H1 (cell line): ENCODE data around the gene MOB3B. TPM values are rescaled to one million over a fixed set of nuclear protein-coding genes. Genes with fewer than 3 reads are reported as not detected.

Experiments
- CTCF ChIA-PET: fragments of 300-600 bp; sonication (Branson Sonifier 250); formaldehyde crosslinking; loops from one replicate; lab custom pipeline; 2021; ENCODE audit not compliant: partially characterized antibody; lab: Charles Lee
- POLR2A ChIA-PET: fragments of 300-600 bp; sonication (Branson Sonifier 250); formaldehyde crosslinking; loops from one replicate; lab custom pipeline; 2021; ENCODE audit warnings: inconsistent platforms; ENCODE audit not compliant: partially characterized antibody; lab: Charles Lee
- DNase-seq, 2 experiments: peaks; one replicate each; pipeline versions ENCODE4 v3.0.0 to v3.0.0-alpha.2; 2010 to 2022; ENCODE audit warnings: low spot score in 2 of 2, low read depth in 1 of 2, mixed read lengths in 1 of 2
- FAIRE-seq: peaks from 2 replicates; lab custom pipeline; 2011; peaks lifted over from hg19 to GRCh38; lab: Jason Lieb, UNC
- H2AFZ ChIP-seq: 2 replicates; pipeline ENCODE4 v1.8.1; 2012; ENCODE audit warnings: low read length, inconsistent platforms
- H2AK5ac ChIP-seq: 2 replicates; pipeline ENCODE4 v1.6.1; 2013; ENCODE audit warnings: low read depth, low read length
- H2BK120ac ChIP-seq: replicated peaks from 2 replicates; pipeline ENCODE3; 2013; ENCODE audit warnings: low read depth, low read length, inconsistent platforms
- H2BK12ac ChIP-seq: 2 replicates; pipeline ENCODE4 v1.6.1; 2013; ENCODE audit warnings: low read depth, low read length
- H2BK15ac ChIP-seq: 2 replicates; pipeline ENCODE4 v1.6.1; 2013; ENCODE audit warnings: low read length
- H2BK20ac ChIP-seq: 2 replicates; pipeline ENCODE4 v1.6.1; 2013; ENCODE audit warnings: low read length
- H2BK5ac ChIP-seq: 2 replicates; pipeline ENCODE4 v1.6.1; 2013; ENCODE audit warnings: low read depth, low read length
- H3K14ac ChIP-seq: 2 replicates; pipeline ENCODE4 v1.6.1; 2013; ENCODE audit warnings: inconsistent platforms; ENCODE audit not compliant: insufficient read length
- H3K18ac ChIP-seq: 2 replicates; pipeline ENCODE4 v1.6.1; 2013; ENCODE audit warnings: low read length; ENCODE audit errors: extremely low read depth
- H3K23ac ChIP-seq: 2 replicates; pipeline ENCODE4 v1.6.1; 2013; ENCODE audit warnings: inconsistent platforms; ENCODE audit not compliant: insufficient read length
- H3K23me2 ChIP-seq: 2 replicates; pipeline ENCODE4 v1.6.1; 2013; ENCODE audit warnings: low read depth, low read length
- H3K27ac ChIP-seq: 2 replicates; pipeline ENCODE4 v1.6.1; 2011; ENCODE audit warnings: low read depth, low read length, inconsistent platforms
- H3K27me3 ChIP-seq, 4 experiments: replicated peaks in 1 of 4; 1 replicate in 1 of 4; 2 replicates in 3 of 4; pipeline versions ENCODE4 v1.6.1 to v1.8.1; 2011 to 2013; ENCODE audit warnings: low read length in 3 of 4, mild to moderate bottlenecking in 3 of 4, inconsistent platforms in 2 of 4, mixed read lengths in 2 of 4, moderate library complexity in 1 of 4; ENCODE audit not compliant: control insufficient read depth in 3 of 4, insufficient read depth in 3 of 4; ENCODE audit errors: extremely low read depth in 1 of 4
- H3K36me3 ChIP-seq, 4 experiments: 2 replicates each; pipeline versions ENCODE4 v1.6.1 to v1.8.1; 2011 to 2013; ENCODE audit warnings: mild to moderate bottlenecking in 4 of 4, low read length in 3 of 4, moderate library complexity in 2 of 4, control low read depth in 1 of 4, inconsistent platforms in 1 of 4; ENCODE audit not compliant: insufficient read depth in 4 of 4, control insufficient read depth in 2 of 4
- H3K4ac ChIP-seq: replicated peaks from 2 replicates; pipeline ENCODE3; 2013; ENCODE audit warnings: low read length, low read depth, mixed read lengths, inconsistent platforms; ENCODE audit not compliant: insufficient read length
- H3K4me1 ChIP-seq, 4 experiments: replicated peaks in 1 of 4; 1 replicate in 1 of 4; 2 replicates in 3 of 4; pipeline versions ENCODE4 v1.6.1 to v1.8.1; 2011 to 2013; ENCODE audit warnings: low read length in 3 of 4, inconsistent platforms in 2 of 4, mixed read lengths in 1 of 4; ENCODE audit not compliant: insufficient read depth in 4 of 4, control insufficient read depth in 3 of 4
- H3K4me2 ChIP-seq, 2 experiments: 2 replicates each; pipeline versions ENCODE4 v1.6.1 to v1.8.1; 2011 to 2013; ENCODE audit warnings: low read depth in 2 of 2, low read length in 2 of 2, control low read depth in 1 of 2, inconsistent platforms in 1 of 2, mild to moderate bottlenecking in 1 of 2; ENCODE audit not compliant: insufficient read depth in 1 of 2
- H3K4me3 ChIP-seq, 4 experiments: fragments of 200-600, 300-600 bp in 1 of 4; sonication (generic), shearing (Covaris generic), sonication (Bioruptor Twin) in 1 of 4; 2 replicates each; pipeline versions ENCODE4 v1.5.1 to v1.8.1; 2011 to 2016; ENCODE audit warnings: low read length in 4 of 4, low read depth in 3 of 4, control low read depth in 2 of 4, inconsistent platforms in 2 of 4, mild to moderate bottlenecking in 2 of 4, mixed read lengths in 1 of 4, moderate library complexity in 1 of 4; ENCODE audit not compliant: insufficient read depth in 2 of 4; ENCODE audit errors: extremely low read depth in 1 of 4
- H3K56ac ChIP-seq: replicated peaks from 2 replicates; pipeline ENCODE3; 2013; ENCODE audit warnings: low read depth, mild to moderate bottlenecking, mixed read lengths, low read length, inconsistent platforms; ENCODE audit not compliant: insufficient read length
- H3K79me1 ChIP-seq: 2 replicates; pipeline ENCODE4 v1.6.1; 2013; ENCODE audit warnings: low read depth, low read length, control low read depth
- H3K79me2 ChIP-seq, 2 experiments: 2 replicates each; pipeline versions ENCODE4 v1.6.1 to v1.8.1; 2012 to 2013; ENCODE audit warnings: low read length in 2 of 2, mild to moderate bottlenecking in 2 of 2, inconsistent platforms in 1 of 2; ENCODE audit not compliant: insufficient read depth in 2 of 2, control insufficient read depth in 1 of 2
- H3K9ac ChIP-seq, 4 experiments: replicated peaks in 1 of 4; 1 replicate in 1 of 4; 2 replicates in 3 of 4; pipeline versions ENCODE4 v1.6.1 to v1.8.1; 2011 to 2013; ENCODE audit warnings: low read depth in 3 of 4, low read length in 3 of 4, control low read depth in 2 of 4, mild to moderate bottlenecking in 2 of 4, moderate library complexity in 2 of 4, inconsistent platforms in 1 of 4; ENCODE audit errors: extremely low read depth in 1 of 4
- H3K9me3 ChIP-seq, 2 experiments: 2 replicates each; pipeline versions ENCODE4 v1.6.1 to v1.8.1; 2012 to 2013; ENCODE audit warnings: mild to moderate bottlenecking in 2 of 2, moderate library complexity in 2 of 2, control low read depth in 1 of 2, inconsistent platforms in 1 of 2, low read depth in 1 of 2, low read length in 1 of 2, mixed read lengths in 1 of 2; ENCODE audit not compliant: insufficient read depth in 2 of 2
- H4K20me1 ChIP-seq, 2 experiments: replicated peaks in 1 of 2; 2 replicates each; pipeline versions ENCODE3 to v1.8.1; 2011 to 2013; ENCODE audit warnings: inconsistent platforms in 2 of 2, low read length in 2 of 2, mild to moderate bottlenecking in 1 of 2; ENCODE audit not compliant: insufficient read depth in 2 of 2, control insufficient read depth in 1 of 2
- H4K5ac ChIP-seq: 2 replicates; pipeline ENCODE4 v1.6.1; 2013; ENCODE audit warnings: low read length, low read depth, mixed read lengths, inconsistent platforms; ENCODE audit not compliant: insufficient read length
- H4K8ac ChIP-seq: 2 replicates; pipeline ENCODE4 v1.8.0; 2013; ENCODE audit warnings: mild to moderate bottlenecking, moderate library complexity, low read length, inconsistent platforms; ENCODE audit not compliant: insufficient read depth; ENCODE audit errors: extremely low read depth
- H4K91ac ChIP-seq: replicated peaks from 2 replicates; pipeline ENCODE3; 2013; ENCODE audit warnings: low read length, mixed read lengths, inconsistent platforms; ENCODE audit not compliant: insufficient read length
- POU5F1 ChIP-seq: IDR thresholded peaks from 2 replicates; pipeline ENCODE4 v1.6.1; 2011; ENCODE audit warnings: low read depth, mild to moderate bottlenecking, low read length, moderate library complexity
- SP2 ChIP-seq: IDR thresholded peaks from 2 replicates; pipeline ENCODE4 v1.6.1; 2012; ENCODE audit warnings: mild to moderate bottlenecking, low read length, inconsistent platforms
- SUZ12 ChIP-seq: fragments of 200-600 bp; sonication (generic); IDR thresholded peaks from 2 replicates; pipeline ENCODE4 v1.6.1; 2012; ENCODE audit warnings: mild to moderate bottlenecking, inconsistent platforms, low read length, moderate library complexity, mixed read lengths
- WGBS, 2 experiments: shearing (Covaris generic) in 1 of 2; methylation state at CpG; one replicate each; pipeline versions ENCODE4 v1.1.6 to v1.1.7; 2013 to 2015; ENCODE audit warnings: low lambda C conversion rate in 2 of 2, mixed read lengths in 2 of 2, inconsistent platforms in 1 of 2, low coverage in 1 of 2, missing lambda C conversion rate in 1 of 2; ENCODE audit not compliant: insufficient replicate concordance in 2 of 2, insufficient coverage in 1 of 2, insufficient read length in 1 of 2; ENCODE audit errors: extremely low coverage in 1 of 2, missing lambda C conversion rate in 1 of 2; 5-methylcytosine and 5-hydroxymethylcytosine counted together
- polyA plus RNA-seq, 7 experiments: library from polyadenylated mRNA; depleted of rRNA in 3 of 7; stranded (reverse) in 5 of 7; unstranded in 2 of 7; fragments of >200 nt in 5 of 7; fragments of 200-250 nt in 2 of 7; gene quantifications; 1 replicate in 5 of 7; 2 replicates in 1 of 7; 4 replicates in 1 of 7; pipeline versions ENCODE4 v1.2.1 to v1.2.3, GENCODE V29; 2011 to 2013; ENCODE audit warnings: missing spikeins in 2 of 7, mixed read lengths in 2 of 7
- total RNA-seq: library from RNA; stranded (reverse); fragmentation: NEBNext Ultra II Directional; extraction: Animal tissue kit (Norgen Biotek cat#: 25700); gene quantifications from 2 replicates; pipeline ENCODE4 v1.2.1, GENCODE V29; 2021

Gene MOB3B
- total and polyA plus RNA-seq, 2 of the 8 experiments (the other 6 are each of a cell fraction or from before 2014, with no cell fraction given), result 12.7 to 16.1 TPM

GRCh38 chr9:27566118-27566517 lies 36.5 kb upstream of the MOB3B start:
- no peaks in the 10 kb centered on the region for H3K9me3 ChIP-seq
- no peak overlapping the region for H4K91ac ChIP-seq
- no peak overlapping the region for H2AFZ ChIP-seq
- ChIA-PET CTCF (interaction anchor here (0.6 kb wide), 1 partner anchor 19 kb away, joined by 5 read pairs; no protein-coding TSS in a partner anchor), POLR2A (no interaction called here)
- no peaks in the 10 kb centered on the region for H3K23me2 ChIP-seq
- H3K79me1 ChIP-seq, result no peaks in the 10 kb centered on the region
- H3K14ac ChIP-seq, result no peak overlapping the region
- H3K23ac ChIP-seq, result no peak overlapping the region
- H3K36me3 ChIP-seq, result peaks cover 0 to 33% (median 4%) of the 10 kb centered on the region in 4 experiments; a peak in 3 of 8 replicates
- H2AK5ac ChIP-seq, result no peak overlapping the region
- peaks cover 0 to 3% of the 10 kb centered on the region in 2 experiments for H4K20me1 ChIP-seq
- H3K79me2 ChIP-seq, result peaks cover 0 to 34% of the 10 kb centered on the region in 2 experiments; a peak in 2 of 4 replicates
- no peak overlapping the region for H2BK20ac ChIP-seq
- no peak overlapping the region for H3K56ac ChIP-seq
- H2BK15ac ChIP-seq, result no peak overlapping the region
- H2BK5ac ChIP-seq, result no peak overlapping the region
- H2BK120ac ChIP-seq, result no peak overlapping the region
- H3K4me1 ChIP-seq, result no peaks in the 10 kb centered on the region
- DNase-seq (no peak), FAIRE-seq (no peak)
- no peak overlapping the region for H4K8ac ChIP-seq
- no peak overlapping the region for H3K27ac ChIP-seq
- H3K9ac ChIP-seq, result no peak overlapping the region
- H3K18ac ChIP-seq, result no peak overlapping the region
- H3K4me3 ChIP-seq, result no peak overlapping the region
- no peaks in the 10 kb centered on the region for H3K27me3 ChIP-seq
- no peak overlapping the region for H3K4ac ChIP-seq
- WGBS, 2 experiments, result 84% methylated on average over 1 of the region's 1 CpG; no CpG with 5 or more reads in 1 of the 2 experiments
- no peak overlapping the region for H4K5ac ChIP-seq
- no peak overlapping the region for H3K4me2 ChIP-seq
- no peak overlapping the region for H2BK12ac ChIP-seq
- TF ChIP-seq SP2, result no peak
- no peak for TF ChIP-seq POU5F1
- no peak for TF ChIP-seq SUZ12
